Measurements from ENCODE around the gene AACS.

DNA sequence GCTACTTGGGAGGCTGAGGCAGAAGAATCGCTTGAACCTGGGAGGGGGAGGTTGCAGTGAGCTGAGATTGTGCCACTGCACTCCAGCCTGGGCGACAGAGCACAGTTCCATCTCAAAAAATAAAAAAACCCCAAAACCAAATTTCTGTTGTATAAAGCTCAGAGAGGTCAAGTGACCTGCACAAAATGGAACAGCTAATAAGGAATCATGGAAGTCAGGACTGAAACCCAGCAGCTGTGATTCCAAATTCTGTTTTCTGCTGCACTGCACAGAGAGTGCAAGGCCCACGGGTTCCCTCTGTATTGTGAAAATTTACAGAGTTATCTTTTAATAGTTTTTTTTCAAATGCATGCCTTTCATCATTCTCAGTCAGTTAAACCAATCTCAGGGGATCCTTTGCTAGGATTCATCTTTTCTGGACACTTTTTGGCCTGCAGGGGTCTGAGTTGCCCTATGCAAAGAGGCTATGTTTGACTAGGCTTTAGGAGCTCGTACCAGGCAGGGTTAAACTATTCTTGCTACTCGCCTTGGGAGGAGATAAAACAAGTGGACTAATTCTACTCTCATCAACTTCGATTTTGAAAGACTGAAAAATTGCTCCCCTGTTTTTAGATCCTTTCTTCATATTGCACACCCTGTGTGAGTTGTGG is 26.1 kb upstream of the AACS start:
- TF ChIP-seq SPI1 (IDR thresholded peaks at IDR 0.05; ENCODE audit: borderline replicate concordance, low read depth) (no peak), POLR2AphosphoS5 (IDR thresholded peaks at IDR 0.05; ENCODE audit: low read depth) (no peak), GABPA (IDR thresholded peaks at IDR 0.05; ENCODE audit: low read depth) (no peak)
- TF ChIP-seq, protein P1, sequence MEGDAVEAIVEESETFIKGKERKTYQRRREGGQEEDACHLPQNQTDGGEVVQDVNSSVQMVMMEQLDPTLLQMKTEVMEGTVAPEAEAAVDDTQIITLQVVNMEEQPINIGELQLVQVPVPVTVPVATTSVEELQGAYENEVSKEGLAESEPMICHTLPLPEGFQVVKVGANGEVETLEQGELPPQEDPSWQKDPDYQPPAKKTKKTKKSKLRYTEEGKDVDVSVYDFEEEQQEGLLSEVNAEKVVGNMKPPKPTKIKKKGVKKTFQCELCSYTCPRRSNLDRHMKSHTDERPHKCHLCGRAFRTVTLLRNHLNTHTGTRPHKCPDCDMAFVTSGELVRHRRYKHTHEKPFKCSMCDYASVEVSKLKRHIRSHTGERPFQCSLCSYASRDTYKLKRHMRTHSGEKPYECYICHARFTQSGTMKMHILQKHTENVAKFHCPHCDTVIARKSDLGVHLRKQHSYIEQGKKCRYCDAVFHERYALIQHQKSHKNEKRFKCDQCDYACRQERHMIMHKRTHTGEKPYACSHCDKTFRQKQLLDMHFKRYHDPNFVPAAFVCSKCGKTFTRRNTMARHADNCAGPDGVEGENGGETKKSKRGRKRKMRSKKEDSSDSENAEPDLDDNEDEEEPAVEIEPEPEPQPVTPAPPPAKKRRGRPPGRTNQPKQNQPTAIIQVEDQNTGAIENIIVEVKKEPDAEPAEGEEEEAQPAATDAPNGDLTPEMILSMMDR (IDR thresholded peaks at IDR 0.05; ENCODE audit: insufficient read depth, low read length) = no peak
- TF ChIP-seq, protein P2, sequence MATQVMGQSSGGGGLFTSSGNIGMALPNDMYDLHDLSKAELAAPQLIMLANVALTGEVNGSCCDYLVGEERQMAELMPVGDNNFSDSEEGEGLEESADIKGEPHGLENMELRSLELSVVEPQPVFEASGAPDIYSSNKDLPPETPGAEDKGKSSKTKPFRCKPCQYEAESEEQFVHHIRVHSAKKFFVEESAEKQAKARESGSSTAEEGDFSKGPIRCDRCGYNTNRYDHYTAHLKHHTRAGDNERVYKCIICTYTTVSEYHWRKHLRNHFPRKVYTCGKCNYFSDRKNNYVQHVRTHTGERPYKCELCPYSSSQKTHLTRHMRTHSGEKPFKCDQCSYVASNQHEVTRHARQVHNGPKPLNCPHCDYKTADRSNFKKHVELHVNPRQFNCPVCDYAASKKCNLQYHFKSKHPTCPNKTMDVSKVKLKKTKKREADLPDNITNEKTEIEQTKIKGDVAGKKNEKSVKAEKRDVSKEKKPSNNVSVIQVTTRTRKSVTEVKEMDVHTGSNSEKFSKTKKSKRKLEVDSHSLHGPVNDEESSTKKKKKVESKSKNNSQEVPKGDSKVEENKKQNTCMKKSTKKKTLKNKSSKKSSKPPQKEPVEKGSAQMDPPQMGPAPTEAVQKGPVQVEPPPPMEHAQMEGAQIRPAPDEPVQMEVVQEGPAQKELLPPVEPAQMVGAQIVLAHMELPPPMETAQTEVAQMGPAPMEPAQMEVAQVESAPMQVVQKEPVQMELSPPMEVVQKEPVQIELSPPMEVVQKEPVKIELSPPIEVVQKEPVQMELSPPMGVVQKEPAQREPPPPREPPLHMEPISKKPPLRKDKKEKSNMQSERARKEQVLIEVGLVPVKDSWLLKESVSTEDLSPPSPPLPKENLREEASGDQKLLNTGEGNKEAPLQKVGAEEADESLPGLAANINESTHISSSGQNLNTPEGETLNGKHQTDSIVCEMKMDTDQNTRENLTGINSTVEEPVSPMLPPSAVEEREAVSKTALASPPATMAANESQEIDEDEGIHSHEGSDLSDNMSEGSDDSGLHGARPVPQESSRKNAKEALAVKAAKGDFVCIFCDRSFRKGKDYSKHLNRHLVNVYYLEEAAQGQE (IDR thresholded peaks at IDR 0.05; ENCODE audit: insufficient replicate concordance, low read depth) = no peak

Measured in HL-60 (cell line).